ENCODE results near the gene KLHL35.
"Not testable (repeated sequence)": the region's sequence is repeated elsewhere in the genome, so short reads cannot be mapped to it uniquely, and the experiment has no call there.

The KLHL35 gene

GRCh38 chr11:75394085-75394840 is 38.7 kb downstream of the KLHL35 start:
- FAIRE-seq (no peak), DNase-seq (ENCODE audit: low spot score) (no peak)

GRCh38 chr11:75389925-75390324 is 43.1 kb downstream of the KLHL35 start:
- DNase-seq (ENCODE audit: low spot score) (no peak), FAIRE-seq (no peak)

- no peak for FAIRE-seq
- no peak for DNase-seq (ENCODE audit: low spot score)
These were observed 43.8 kb downstream of the KLHL35 start for GRCh38 chr11:75389276-75389605.

- FAIRE-seq (no peak), DNase-seq (ENCODE audit: low spot score) (peak; percentile 78)
These were observed 44.4 kb downstream of the KLHL35 start for GRCh38 chr11:75388386-75389275.

- no peak for FAIRE-seq
- DNase-seq (ENCODE audit: low spot score) = no peak
These were observed 45.2 kb downstream of the KLHL35 start for GRCh38 chr11:75387736-75388294.

GRCh38 chr11:75386942-75387630 is 45.9 kb downstream of the KLHL35 start:
- DNase-seq (ENCODE audit: low spot score) = no peak
- FAIRE-seq = no peak

GRCh38 chr11:75384438-75385080 is 48.4 kb downstream of the KLHL35 start:
- DNase-seq (ENCODE audit: low spot score) (peak; percentile 85), FAIRE-seq (no peak)

GRCh38 chr11:75383246-75383645 is 49.8 kb downstream of the KLHL35 start:
- FAIRE-seq = no peak
- no peak for DNase-seq (ENCODE audit: low spot score)

- no peak for FAIRE-seq
- DNase-seq (ENCODE audit: low spot score) = no peak
These were observed 52.1 kb downstream of the KLHL35 start for GRCh38 chr11:75380716-75381420.

GRCh38 chr11:75380245-75380644 is 52.8 kb downstream of the KLHL35 start:
- DNase-seq (ENCODE audit: low spot score) (no peak), FAIRE-seq (no peak)

GRCh38 chr11:75378776-75379175 is 54.2 kb downstream of the KLHL35 start:
- FAIRE-seq = not testable (repeated sequence)

GRCh38 chr11:75376175-75376574 is 56.8 kb downstream of the KLHL35 start:
- FAIRE-seq (no peak), DNase-seq (ENCODE audit: low spot score) (no peak)

More at GRCh38 chr11:75378776-75379175, 54.2 kb downstream of the KLHL35 start:
- DNase-seq (ENCODE audit: low spot score) = not testable (repeated sequence)

GRCh38 chr11:75375626-75376025 is 57.4 kb downstream of the KLHL35 start:
- no peak for DNase-seq (ENCODE audit: low spot score)
- FAIRE-seq = no peak

- no peak for DNase-seq (ENCODE audit: low spot score)
- FAIRE-seq = no peak
These were observed 58.4 kb downstream of the KLHL35 start for GRCh38 chr11:75374646-75375045.

- FAIRE-seq = no peak
These were observed 59.8 kb downstream of the KLHL35 start for GRCh38 chr11:75373201-75373600.

More at GRCh38 chr11:75373201-75373600, 59.8 kb downstream of the KLHL35 start:
- DNase-seq (ENCODE audit: low spot score) = no peak

All from urothelium cell line (cell line).